ENCODE results near the gene FSTL3.

FSTL3 gene

GRCh38 chr19:645912-646778 is 30.0 kb upstream of the FSTL3 start:
- no peak for DNase-seq

GRCh38 chr19:646779-647565 is 29.2 kb upstream of the FSTL3 start:
- no peak for DNase-seq

GRCh38 chr19:647566-648284 is 28.5 kb upstream of the FSTL3 start:
- DNase-seq: no peak

- DNase-seq: no peak
Observed at GRCh38 chr19:648305-648704, 27.9 kb upstream of the FSTL3 start.

GRCh38 chr19:648904-649801 is 27.0 kb upstream of the FSTL3 start:
- no peak for DNase-seq

GRCh38 chr19:650121-650520 is 26.1 kb upstream of the FSTL3 start:
- no peak for DNase-seq

GRCh38 chr19:651114-651818 is 24.9 kb upstream of the FSTL3 start:
- no peak for DNase-seq

GRCh38 chr19:651991-652390 is 24.2 kb upstream of the FSTL3 start:
- no peak for DNase-seq

- no peak for DNase-seq
Observed at GRCh38 chr19:652467-653389, 23.5 kb upstream of the FSTL3 start.

GRCh38 chr19:653425-653824 is 22.8 kb upstream of the FSTL3 start:
- DNase-seq: no peak

GRCh38 chr19:655691-656090 is 20.5 kb upstream of the FSTL3 start:
- DNase-seq: no peak

GRCh38 chr19:656751-657559 is 19.2 kb upstream of the FSTL3 start:
- DNase-seq: no peak

- no peak for DNase-seq
Observed at GRCh38 chr19:657611-658010, 18.6 kb upstream of the FSTL3 start.

- DNase-seq: no peak
Observed at GRCh38 chr19:658059-658839, 17.9 kb upstream of the FSTL3 start.

GRCh38 chr19:658916-659839 is 17.0 kb upstream of the FSTL3 start:
- no peak for DNase-seq

GRCh38 chr19:660793-661426 is 15.3 kb upstream of the FSTL3 start:
- no peak for DNase-seq

Data from NCI-H2107 (cell line).